Measurements from ENCODE around the gene FGF9. TPM values are rescaled to one million over a fixed set of nuclear protein-coding genes. Genes with fewer than 3 reads are reported as not detected.

FGF9 gene
- total and polyA plus RNA-seq, 2 experiments from 2014 or later = 6.5 to 18.4 TPM

DNA sequence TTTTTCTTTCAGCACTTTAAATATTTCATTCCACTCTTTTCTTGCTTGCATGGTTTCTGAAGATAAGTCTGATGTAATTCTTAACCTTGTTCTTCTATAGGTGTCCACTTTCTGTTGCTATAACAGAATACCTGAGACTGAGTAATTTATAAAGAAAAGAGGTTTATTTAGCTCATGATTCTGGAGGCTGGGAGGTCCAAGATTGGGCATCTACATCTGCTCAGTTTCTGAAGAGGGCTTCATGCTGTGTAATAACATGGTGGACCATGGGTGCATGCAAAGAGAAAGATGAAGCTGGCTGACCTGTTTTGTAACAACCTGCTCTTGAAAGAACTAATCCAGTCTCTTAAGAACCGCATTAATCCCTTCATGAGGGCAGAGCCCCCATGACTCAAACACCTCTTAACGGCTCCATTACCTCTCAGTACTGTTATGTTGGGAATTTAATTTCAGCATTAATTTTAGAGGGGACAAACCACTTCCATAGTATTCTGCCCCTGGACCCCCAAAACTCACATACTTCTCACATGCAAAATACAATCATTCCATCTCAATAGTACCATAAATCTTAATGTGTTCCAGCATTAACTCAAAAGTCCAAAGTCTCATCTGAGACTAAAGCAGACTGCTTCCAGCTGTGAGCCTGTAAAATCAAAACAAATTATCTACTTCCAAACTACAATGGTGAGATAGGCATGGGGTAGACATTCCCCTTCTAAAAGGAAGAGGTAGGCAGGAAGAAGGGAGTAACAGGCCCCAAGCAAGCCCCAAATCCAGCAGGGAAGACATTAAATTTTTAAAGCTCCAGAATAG, 9.6 kb upstream of the FGF9 start:
- no peak for DNase-seq (ENCODE audit: low read depth in 1 of 2, low spot score in 1 of 2)
- Histone ChIP-seq H3K27ac (no peak overlapping the region), H3K27me3 (peaks cover 3% of the 10 kb centered on the region), H3K9me3 (ENCODE audit: low read depth) (no peaks in the 10 kb centered on the region), H3K4me3 (no peak overlapping the region), H3K36me3 (no peaks in the 10 kb centered on the region), H3K4me1 (ENCODE audit: low read depth) (no peaks in the 10 kb centered on the region)
- TF ChIP-seq CTCF (IDR thresholded peaks at IDR 0.05; ENCODE audit: low read depth, low read length) = no peak

- peaks cover 22% of the 10 kb centered on the region for H3K27me3 ChIP-seq
- no peak for TF ChIP-seq CTCF (IDR thresholded peaks at IDR 0.05; ENCODE audit: low read depth, low read length)
- no peaks in the 10 kb centered on the region for H3K4me1 ChIP-seq (ENCODE audit: low read depth)
- no peak overlapping the region for H3K4me3 ChIP-seq
- H3K27ac ChIP-seq = no peak overlapping the region
- no peaks in the 10 kb centered on the region for H3K9me3 ChIP-seq (ENCODE audit: low read depth)
- no peak for DNase-seq (ENCODE audit: low read depth in 1 of 2, low spot score in 1 of 2)
- H3K36me3 ChIP-seq = no peaks in the 10 kb centered on the region
Observed at GRCh38 chr13:21663197-21663596, 7.7 kb upstream of the FGF9 start.

GRCh38 chr13:21668732-21669275, 2.1 kb upstream of the FGF9 start:
- H3K9me3 ChIP-seq (ENCODE audit: low read depth) = no peaks in the 10 kb centered on the region
- peaks cover 53% of the 10 kb centered on the region for H3K27me3 ChIP-seq
- peak overlapping the region; percentile 73 for H3K4me3 ChIP-seq
- no peak overlapping the region for H3K27ac ChIP-seq
- no peak for TF ChIP-seq CTCF (IDR thresholded peaks at IDR 0.05; ENCODE audit: low read depth, low read length)
- no peaks in the 10 kb centered on the region for H3K4me1 ChIP-seq (ENCODE audit: low read depth)
- DNase-seq (ENCODE audit: low read depth in 1 of 2, low spot score in 1 of 2) = no peak
- no peaks in the 10 kb centered on the region for H3K36me3 ChIP-seq

GRCh38 chr13:21670006-21670882, 629 bp upstream of the FGF9 start:
- Histone ChIP-seq H3K4me1 (ENCODE audit: low read depth) (no peaks in the 10 kb centered on the region), H3K4me3 (peak overlapping the region; percentile 73), H3K9me3 (ENCODE audit: low read depth) (no peaks in the 10 kb centered on the region), H3K36me3 (no peaks in the 10 kb centered on the region), H3K27ac (no peak overlapping the region), H3K27me3 (peaks cover 53% of the 10 kb centered on the region)
- DNase-seq (ENCODE audit: low read depth in 1 of 2, low spot score in 1 of 2) = peak; percentile 46 to 83
- peak; percentile 21 for TF ChIP-seq CTCF (IDR thresholded peaks at IDR 0.05; ENCODE audit: low read depth, low read length)

DNA sequence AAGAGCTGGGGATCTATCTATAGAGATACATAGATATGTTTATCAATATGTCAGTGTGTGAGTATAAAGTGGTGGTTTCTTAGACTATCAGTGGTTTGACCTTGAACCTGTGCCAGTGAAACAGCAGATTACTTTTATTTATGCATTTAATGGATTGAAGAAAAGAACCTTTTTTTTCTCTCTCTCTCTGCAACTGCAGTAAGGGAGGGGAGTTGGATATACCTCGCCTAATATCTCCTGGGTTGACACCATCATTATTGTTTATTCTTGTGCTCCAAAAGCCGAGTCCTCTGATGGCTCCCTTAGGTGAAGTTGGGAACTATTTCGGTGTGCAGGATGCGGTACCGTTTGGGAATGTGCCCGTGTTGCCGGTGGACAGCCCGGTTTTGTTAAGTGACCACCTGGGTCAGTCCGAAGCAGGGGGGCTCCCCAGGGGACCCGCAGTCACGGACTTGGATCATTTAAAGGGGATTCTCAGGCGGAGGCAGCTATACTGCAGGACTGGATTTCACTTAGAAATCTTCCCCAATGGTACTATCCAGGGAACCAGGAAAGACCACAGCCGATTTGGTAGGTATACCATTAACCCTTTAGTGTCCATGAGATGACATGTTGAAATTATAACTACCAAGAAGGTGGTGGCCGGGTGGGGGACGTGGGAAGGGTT, 880 bp downstream of the FGF9 start:
- peaks cover 46% of the 10 kb centered on the region for H3K27me3 ChIP-seq
- H3K27ac ChIP-seq = no peak overlapping the region
- H3K4me1 ChIP-seq (ENCODE audit: low read depth) = peaks cover 5% of the 10 kb centered on the region
- H3K9me3 ChIP-seq (ENCODE audit: low read depth) = no peaks in the 10 kb centered on the region
- TF ChIP-seq CTCF (IDR thresholded peaks at IDR 0.05; ENCODE audit: low read depth, low read length) = no peak
- H3K36me3 ChIP-seq = no peaks in the 10 kb centered on the region
- DNase-seq (ENCODE audit: low read depth in 1 of 2, low spot score in 1 of 2) = peak in 1 of 2 donors; percentile 16
- H3K4me3 ChIP-seq = peak overlapping the region; percentile 73

Measured in cardiac muscle cell (in vitro differentiated cells and primary cell).